HUES48 (cell line): ENCODE data around the gene CELA3A.
"Not testable (repeated sequence)": the region's sequence is repeated elsewhere in the genome, so short reads cannot be mapped to it uniquely, and the experiment has no call there.

ENCODE experiments used
- H3K27ac ChIP-seq: one replicate; pipeline ENCODE4 v1.7.0; 2013; ENCODE audit warnings: low read depth, low read length, inconsistent platforms
- H3K27me3 ChIP-seq: 2 replicates; pipeline ENCODE4 v1.6.1; 2013; ENCODE audit warnings: mild to moderate bottlenecking, low read length; ENCODE audit not compliant: control insufficient read depth, insufficient read depth
- H3K36me3 ChIP-seq: 2 replicates; pipeline ENCODE4 v1.6.1; 2013; ENCODE audit warnings: low read length; ENCODE audit not compliant: control insufficient read depth, insufficient read depth
- H3K4me1 ChIP-seq: 2 replicates; pipeline ENCODE4 v1.6.1; 2013; ENCODE audit warnings: mild to moderate bottlenecking, low read length; ENCODE audit not compliant: control insufficient read depth, insufficient read depth
- H3K4me3 ChIP-seq: 2 replicates; pipeline ENCODE4 v1.5.1; 2013; ENCODE audit warnings: mild to moderate bottlenecking, low read depth, low read length
- H3K9ac ChIP-seq: 2 replicates; pipeline ENCODE4 v1.6.1; 2013; ENCODE audit warnings: mild to moderate bottlenecking, low read depth, low read length, moderate library complexity
- H3K9me3 ChIP-seq: 2 replicates; pipeline ENCODE4 v1.6.1; 2013; ENCODE audit warnings: low read length; ENCODE audit not compliant: control insufficient read depth, insufficient read depth

The CELA3A gene

DNA sequence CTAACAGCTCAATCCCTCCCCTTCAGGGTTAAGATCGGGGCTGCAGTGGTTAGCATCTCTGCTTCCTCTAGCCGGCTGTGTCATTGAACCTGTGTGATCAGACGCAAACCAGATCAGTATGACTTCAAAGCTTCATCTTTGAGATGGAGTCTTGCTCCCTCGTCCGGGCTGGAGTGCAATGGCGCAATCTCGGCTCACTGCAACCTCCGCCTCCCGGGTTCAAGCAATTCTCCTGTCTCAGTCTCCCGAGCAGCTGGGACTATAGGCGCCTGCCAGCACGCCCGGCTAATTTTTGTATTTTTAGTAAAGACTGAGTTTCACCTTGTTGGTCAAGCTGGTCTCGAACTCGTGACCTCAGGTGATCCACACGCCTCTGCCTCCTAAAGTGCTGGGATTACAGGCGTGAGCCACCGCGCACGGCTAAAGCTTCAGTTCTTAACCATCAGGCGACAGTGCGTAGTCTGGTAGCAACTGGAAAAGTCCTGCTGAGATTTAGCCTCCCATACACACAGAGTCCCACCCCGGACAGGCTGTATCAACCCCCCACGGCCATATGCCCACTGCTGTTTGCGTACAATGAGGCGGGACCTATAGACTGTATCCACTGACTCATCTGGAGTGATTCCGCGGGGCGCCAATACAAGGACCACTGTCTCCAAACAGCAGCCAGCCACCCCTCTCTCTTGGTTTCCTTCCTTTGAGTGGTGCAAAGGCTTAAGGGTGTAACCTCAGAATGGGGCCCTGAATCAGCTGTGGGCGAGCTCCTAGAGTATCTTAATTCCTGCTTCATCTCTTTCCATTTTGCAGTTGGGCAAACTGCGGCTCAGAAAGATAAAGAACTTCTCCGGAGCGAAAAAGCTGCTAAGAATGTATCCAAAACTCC is 23.3 kb downstream of the CELA3A start:
- H3K4me3 ChIP-seq, result peak overlapping the region; percentile 100
- no peaks in the 10 kb centered on the region for H3K27me3 ChIP-seq
- no peaks in the 10 kb centered on the region for H3K9me3 ChIP-seq
- no peak overlapping the region; the same call in 1 of the 2 replicates for H3K9ac ChIP-seq
- peaks cover 8% of the 10 kb centered on the region for H3K4me1 ChIP-seq
- H3K27ac ChIP-seq, result peak overlapping the region; percentile 99
- 0 out of 2 replicates have a peak, but pooled peaks cover 6% of the 10 kb centered on the region for H3K36me3 ChIP-seq

DNA sequence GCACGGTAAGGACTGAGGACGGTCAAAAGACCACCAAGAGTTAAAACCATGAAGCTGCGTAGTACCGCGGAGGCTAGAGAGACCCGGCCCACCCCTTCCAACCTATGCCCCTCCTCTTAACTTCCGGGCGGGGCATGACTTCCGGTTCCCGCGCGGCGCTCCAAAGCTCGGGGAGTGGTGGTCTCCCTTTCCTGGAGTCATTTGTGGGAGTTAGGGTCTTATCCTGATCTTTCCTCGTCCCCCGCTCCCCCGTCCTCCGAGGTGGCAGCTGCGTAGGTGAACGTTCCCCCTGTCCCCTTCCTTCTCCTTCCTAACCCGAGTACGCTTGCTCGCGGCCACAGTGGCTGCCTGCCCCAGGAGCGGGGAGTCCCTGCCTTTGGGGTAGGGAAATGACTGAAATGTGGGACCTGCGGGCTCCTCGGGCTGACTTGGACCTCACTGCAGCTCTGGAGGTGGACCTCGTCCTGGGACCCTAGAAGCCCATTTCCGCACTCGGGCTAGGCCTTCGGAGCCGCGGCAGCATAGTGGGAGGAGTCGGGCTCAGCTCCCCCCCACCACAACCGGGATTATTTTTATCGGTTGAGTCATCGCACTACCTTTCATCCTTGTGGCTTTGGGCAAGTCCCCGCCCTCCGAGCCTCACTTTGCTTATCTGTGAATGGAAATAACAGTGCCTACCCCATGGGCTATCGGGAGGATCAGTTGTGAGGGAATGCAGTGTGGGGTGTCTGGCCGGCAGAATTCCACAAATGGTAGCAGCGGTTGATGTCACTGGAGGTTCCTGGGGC is 24.1 kb downstream of the CELA3A start:
- peak overlapping the region; percentile 85 for H3K9ac ChIP-seq

DNA sequence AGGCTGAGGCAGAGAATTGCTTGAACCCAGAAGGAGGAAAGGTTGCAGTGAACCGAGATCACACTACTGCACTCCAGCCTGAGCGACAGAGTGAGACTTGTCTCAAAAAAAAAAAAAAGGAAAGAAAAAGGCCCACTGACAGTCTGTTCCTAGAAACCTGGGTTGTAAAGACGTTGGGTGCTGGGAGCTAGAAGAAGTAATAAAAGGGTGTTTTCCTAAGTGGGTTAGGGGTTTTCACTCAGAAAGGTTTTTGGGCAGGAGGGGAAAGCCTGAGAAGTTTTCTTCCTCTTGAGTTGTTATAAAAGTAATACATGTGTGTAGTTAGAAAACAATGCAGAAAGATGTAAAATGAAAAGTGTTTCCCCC is 25.4 kb downstream of the CELA3A start:
- Histone ChIP-seq H3K9ac (no peak overlapping the region), H3K27ac (no peak overlapping the region), H3K4me1 (peaks cover 8% of the 10 kb centered on the region), H3K4me3 (no peak overlapping the region), H3K9me3 (no peaks in the 10 kb centered on the region), H3K36me3 (peaks cover 24% of the 10 kb centered on the region), H3K27me3 (no peaks in the 10 kb centered on the region)

More for the DNA sequence above, 24.1 kb downstream of the CELA3A start:
- peaks cover 14% of the 10 kb centered on the region for H3K36me3 ChIP-seq
- H3K27ac ChIP-seq, result peak overlapping the region; percentile 99
- peaks cover 8% of the 10 kb centered on the region for H3K4me1 ChIP-seq
- H3K9me3 ChIP-seq, result no peaks in the 10 kb centered on the region
- H3K27me3 ChIP-seq, result no peaks in the 10 kb centered on the region
- H3K4me3 ChIP-seq, result peak overlapping the region; percentile 100

DNA sequence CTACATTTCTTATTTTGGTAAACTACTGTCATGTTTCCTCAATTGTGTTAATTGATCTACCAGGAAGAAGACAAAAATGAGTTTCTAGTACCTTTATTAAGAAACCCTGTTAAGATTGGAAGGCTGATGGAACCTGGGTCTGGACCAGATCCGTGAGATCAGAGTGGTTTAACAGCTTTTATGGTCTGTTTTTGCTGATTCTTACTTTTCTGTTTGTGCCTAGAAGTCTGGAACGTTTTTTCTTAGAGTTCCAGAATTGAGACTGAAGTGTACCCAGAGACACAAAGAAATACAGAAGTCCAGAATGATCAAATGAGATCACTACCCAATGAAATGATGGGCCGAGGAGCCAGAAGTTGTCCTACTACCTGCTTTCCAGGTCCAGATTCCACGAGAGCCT is 28.6 kb downstream of the CELA3A start:
- H3K4me3 ChIP-seq, result no peak overlapping the region
- H3K9me3 ChIP-seq, result no peaks in the 10 kb centered on the region
- H3K4me1 ChIP-seq, result no peaks in the 10 kb centered on the region
- no peak overlapping the region for H3K27ac ChIP-seq
- no peaks in the 10 kb centered on the region for H3K27me3 ChIP-seq
- peaks cover 24% of the 10 kb centered on the region for H3K36me3 ChIP-seq
- H3K9ac ChIP-seq, result no peak overlapping the region

DNA sequence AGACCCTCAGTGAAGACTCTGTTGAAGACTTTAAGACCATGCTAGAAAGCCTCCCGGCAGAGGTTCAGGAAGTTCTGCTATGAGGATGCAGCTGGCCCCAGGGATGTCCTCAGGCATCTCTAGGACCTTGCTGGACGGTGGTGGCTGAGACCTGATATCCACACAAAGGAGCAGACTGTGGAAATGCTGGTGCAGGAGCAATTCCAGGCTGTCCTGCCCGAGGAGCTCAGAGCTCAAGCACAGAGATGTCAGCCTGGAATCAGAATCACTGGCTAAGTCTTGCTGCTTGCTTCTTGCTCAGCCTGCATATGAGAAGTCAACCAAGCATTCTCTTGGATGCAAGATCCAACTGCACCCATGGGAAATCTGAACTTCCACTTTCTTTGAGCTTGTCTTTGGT is 29.0 kb downstream of the CELA3A start:
- Histone ChIP-seq H3K27me3 (no peaks in the 10 kb centered on the region), H3K4me3 (no peak overlapping the region), H3K9me3 (no peaks in the 10 kb centered on the region), H3K9ac (no peak overlapping the region), H3K4me1 (no peaks in the 10 kb centered on the region), H3K36me3 (peaks cover 24% of the 10 kb centered on the region), H3K27ac (no peak overlapping the region)

DNA sequence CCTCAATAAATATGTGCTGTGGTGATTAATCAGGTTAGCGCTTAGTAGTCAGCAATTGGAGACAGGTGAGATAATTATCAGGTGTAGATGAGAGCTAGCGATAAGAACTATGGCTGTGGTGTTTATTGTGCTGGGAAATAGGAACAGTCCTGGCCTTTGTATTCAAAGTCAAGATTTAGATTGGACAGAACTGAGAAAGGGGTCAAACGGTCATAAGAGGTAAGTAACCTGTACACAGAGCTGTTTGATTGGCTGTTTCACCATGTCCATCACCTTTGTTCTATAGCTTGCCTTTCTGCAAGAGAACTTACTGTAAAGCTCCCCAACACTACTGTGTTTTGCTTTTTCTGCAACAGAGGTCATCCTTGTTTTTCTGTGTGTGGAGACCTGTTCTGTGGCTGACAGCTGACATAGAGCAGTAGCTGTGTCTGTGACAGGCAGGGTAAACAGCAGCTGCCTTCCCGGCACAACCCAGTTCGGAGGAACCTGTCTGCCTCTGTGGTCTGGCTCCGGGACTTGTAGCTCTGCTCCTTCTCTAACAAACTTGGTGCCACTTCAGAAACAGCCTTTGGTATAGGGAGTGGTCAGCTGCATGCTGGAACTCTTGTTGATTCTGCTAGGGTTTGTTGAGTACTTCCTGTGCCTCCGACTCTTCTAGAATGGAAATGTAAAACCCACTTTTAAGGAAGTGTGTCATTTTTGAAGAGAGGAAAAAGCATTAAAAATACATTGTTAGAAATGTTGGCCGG is 29.9 kb downstream of the CELA3A start:
- Histone ChIP-seq H3K27me3 (no peaks in the 10 kb centered on the region), H3K9me3 (no peaks in the 10 kb centered on the region), H3K27ac (no peak overlapping the region), H3K9ac (no peak overlapping the region), H3K4me3 (no peak overlapping the region), H3K4me1 (no peaks in the 10 kb centered on the region), H3K36me3 (peaks cover 24% of the 10 kb centered on the region)

DNA sequence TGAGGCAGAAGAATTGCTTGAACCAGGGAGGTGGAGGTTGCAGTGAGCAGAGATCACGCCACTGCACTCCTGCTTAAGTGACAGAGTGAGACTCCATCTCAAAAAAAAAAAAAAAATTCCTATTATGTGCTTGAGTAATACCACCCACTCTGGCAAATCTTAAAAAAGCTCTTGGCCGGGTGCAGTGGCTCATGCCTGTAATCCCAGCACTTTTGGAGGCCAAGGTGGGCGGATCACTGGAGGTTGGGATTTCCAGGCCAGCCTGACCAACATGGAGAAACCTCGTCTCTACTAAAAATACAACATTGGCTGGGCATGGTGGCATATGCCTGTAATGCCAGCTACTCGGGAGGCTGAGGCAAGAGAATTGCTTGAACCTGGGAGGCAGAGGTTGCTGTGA is 33.4 kb downstream of the CELA3A start:
- H3K4me1 ChIP-seq, result peaks cover 12% of the 10 kb centered on the region
- H3K27me3 ChIP-seq, H3K4me3 ChIP-seq, H3K9ac ChIP-seq, H3K9me3 ChIP-seq, H3K27ac ChIP-seq: not testable (repeated sequence)
- H3K36me3 ChIP-seq, result peaks cover 18% of the 10 kb centered on the region

DNA sequence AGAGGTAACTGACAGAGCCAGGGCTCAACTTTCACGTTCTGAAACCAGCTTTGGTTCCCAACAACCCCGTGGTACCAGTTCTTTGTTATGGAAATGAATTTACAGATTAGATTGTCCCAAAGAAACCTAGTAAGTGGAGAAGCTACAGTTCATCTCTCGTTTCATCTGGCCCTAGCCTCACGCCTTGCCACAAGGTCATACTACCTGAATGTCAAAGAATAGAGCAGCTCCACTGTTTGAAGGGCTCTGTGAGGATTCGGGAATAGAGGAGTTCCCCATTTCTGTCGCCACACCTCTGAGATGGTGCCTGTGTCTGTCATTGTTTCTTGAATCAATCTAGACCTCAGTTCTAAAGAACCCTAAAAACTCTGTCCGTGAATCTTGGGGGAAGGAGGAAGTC is 36.1 kb downstream of the CELA3A start:
- Histone ChIP-seq H3K36me3 (no peaks in the 10 kb centered on the region), H3K9ac (no peak overlapping the region), H3K27me3 (no peaks in the 10 kb centered on the region), H3K9me3 (no peaks in the 10 kb centered on the region), H3K4me1 (peaks cover 14% of the 10 kb centered on the region), H3K4me3 (no peak overlapping the region), H3K27ac (no peak overlapping the region)

DNA sequence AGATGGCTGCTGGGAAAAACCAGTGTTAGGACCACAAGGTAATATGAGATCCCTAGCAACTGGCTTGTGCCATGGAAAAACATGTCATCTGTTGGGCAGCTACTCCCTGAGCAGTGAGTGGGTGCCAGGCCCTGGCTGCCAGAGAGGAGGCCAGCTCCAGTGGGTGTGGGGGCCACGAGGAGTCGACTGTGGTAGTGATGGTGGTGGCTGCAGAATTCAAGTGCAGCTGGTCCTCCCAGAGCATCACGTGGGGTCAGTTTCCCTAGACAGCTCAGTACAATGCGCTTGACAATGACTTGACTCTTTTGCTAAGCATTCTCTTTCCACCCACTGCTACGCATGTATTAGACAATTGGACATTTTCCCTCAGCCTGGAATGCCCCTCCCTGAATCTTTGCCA is 36.6 kb downstream of the CELA3A start:
- H3K4me1 ChIP-seq, result peaks cover 14% of the 10 kb centered on the region
- H3K9me3 ChIP-seq, result no peaks in the 10 kb centered on the region
- no peaks in the 10 kb centered on the region for H3K36me3 ChIP-seq
- no peak overlapping the region for H3K4me3 ChIP-seq
- H3K27me3 ChIP-seq, result no peaks in the 10 kb centered on the region
- H3K9ac ChIP-seq, result no peak overlapping the region
- H3K27ac ChIP-seq, result no peak overlapping the region

DNA sequence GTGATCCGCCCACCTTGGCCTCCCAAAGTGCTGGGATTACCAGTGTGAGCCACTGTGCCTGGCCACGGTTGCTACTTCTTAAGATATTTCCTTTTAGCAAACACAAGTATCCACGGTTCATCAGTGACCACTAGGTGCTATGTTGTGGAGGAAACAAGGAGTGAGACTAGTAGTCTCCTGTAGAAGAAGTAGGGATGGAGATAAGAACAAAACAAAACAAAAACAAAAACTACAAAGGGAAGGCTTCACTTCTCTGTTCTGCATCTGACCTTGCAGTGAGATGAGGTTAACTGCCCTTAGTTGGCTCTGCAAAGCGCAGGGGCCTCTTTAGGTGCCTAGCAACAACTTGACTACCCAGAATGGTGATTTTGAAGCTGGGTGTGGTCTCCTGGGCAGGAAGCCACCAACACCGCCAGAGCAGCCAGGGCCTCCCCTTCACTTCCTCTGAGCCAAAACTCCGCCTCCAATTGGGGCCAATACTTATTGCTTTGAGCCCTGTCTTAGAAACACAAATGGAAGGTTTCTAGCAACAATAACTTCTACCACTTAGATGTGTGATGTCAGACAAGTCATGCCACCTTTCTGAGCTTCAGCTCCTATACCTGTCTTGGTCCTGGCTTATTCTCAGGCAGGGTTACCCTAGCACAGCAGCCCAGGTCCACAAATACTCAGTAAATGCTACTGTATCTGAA is 38.3 kb downstream of the CELA3A start:
- Histone ChIP-seq H3K9ac (no peak overlapping the region), H3K27me3 (no peaks in the 10 kb centered on the region), H3K9me3 (no peaks in the 10 kb centered on the region), H3K4me1 (peaks cover 16% of the 10 kb centered on the region), H3K36me3 (no peaks in the 10 kb centered on the region), H3K27ac (no peak overlapping the region), H3K4me3 (no peak overlapping the region)
